Liver (tissue), 9 donors: ENCODE data around the gene KRT83. TPM values are rescaled to one million over a fixed set of nuclear protein-coding genes. Genes with fewer than 3 reads are reported as not detected.

Source experiments
- DNase-seq: peaks from one replicate; pipeline ENCODE4 v3.0.0-alpha.2; 2017; ENCODE audit warnings: low spot score
- H3K27ac ChIP-seq, 2 donors: one replicate each; pipeline ENCODE4 v1.7.0; 2013; ENCODE audit warnings: inconsistent platforms in 2 of 2, low read length in 2 of 2, control low read depth in 1 of 2, low read depth in 1 of 2, mild to moderate bottlenecking in 1 of 2
- H3K27me3 ChIP-seq, 4 donors: one replicate each; pipeline versions ENCODE4 v1.6.1 to v1.7.0; 2013; ENCODE audit warnings: low read length in 3 of 4, inconsistent platforms in 1 of 4, mild to moderate bottlenecking in 1 of 4, moderate library complexity in 1 of 4; ENCODE audit not compliant: control insufficient read depth in 4 of 4, insufficient read depth in 4 of 4
- H3K36me3 ChIP-seq, 4 donors: one replicate each; pipeline versions ENCODE4 v1.6.1 to v1.7.0; 2013; ENCODE audit warnings: low read length in 3 of 4, mild to moderate bottlenecking in 3 of 4, low read depth in 1 of 4, moderate library complexity in 1 of 4; ENCODE audit not compliant: control insufficient read depth in 4 of 4, insufficient read depth in 3 of 4
- H3K4me1 ChIP-seq, 4 donors: one replicate each; pipeline versions ENCODE4 v1.6.1 to v1.7.0; 2013; ENCODE audit warnings: low read length in 3 of 4, mild to moderate bottlenecking in 3 of 4, moderate library complexity in 1 of 4; ENCODE audit not compliant: control insufficient read depth in 4 of 4, insufficient read depth in 4 of 4
- H3K4me3 ChIP-seq, 3 donors: one replicate each; pipeline versions ENCODE4 v1.6.1 to v1.7.0; 2013; ENCODE audit warnings: low read length in 3 of 3, control low read depth in 1 of 3, low read depth in 1 of 3, mild to moderate bottlenecking in 1 of 3
- H3K9ac ChIP-seq, 2 donors: one replicate each; pipeline ENCODE4 v1.7.0; 2013; ENCODE audit warnings: low read length in 2 of 2, mild to moderate bottlenecking in 2 of 2, moderate library complexity in 2 of 2, control low read depth in 1 of 2, low read depth in 1 of 2
- H3K9me3 ChIP-seq, 4 donors: one replicate each; pipeline versions ENCODE4 v1.6.1 to v1.7.0; 2013; ENCODE audit warnings: low read length in 3 of 4; ENCODE audit not compliant: control insufficient read depth in 4 of 4
- EGR1 ChIP-seq, 2 donors: IDR thresholded peaks; 2 replicates each; pipeline ENCODE4 v1.6.1; 2016 to 2018; ENCODE audit warnings: antibody characterized with exemption in 2 of 2, low read depth in 2 of 2
- FOXA1 ChIP-seq: IDR thresholded peaks from 2 replicates; pipeline ENCODE4 v1.6.1; 2016; ENCODE audit warnings: antibody characterized with exemption
- FOXA2 ChIP-seq: IDR thresholded peaks from 2 replicates; pipeline ENCODE4 v1.6.1; 2016; ENCODE audit warnings: antibody characterized with exemption
- GABPA ChIP-seq, 2 donors: IDR thresholded peaks in 1 of 2; conservative IDR thresholded peaks in 1 of 2; 2 replicates each; pipeline ENCODE4 v1.6.1; 2016; ENCODE audit warnings: antibody characterized with exemption in 2 of 2, mild to moderate bottlenecking in 1 of 2, moderate library complexity in 1 of 2
- HNF4A ChIP-seq, 2 donors: conservative IDR thresholded peaks; 2 replicates each; pipeline ENCODE4 v1.6.1; 2016; ENCODE audit warnings: antibody characterized with exemption in 2 of 2, mild to moderate bottlenecking in 2 of 2
- HNF4G ChIP-seq: IDR thresholded peaks from 2 replicates; pipeline ENCODE4 v1.6.1; 2016; ENCODE audit warnings: antibody characterized with exemption
- JUND ChIP-seq, 2 donors: IDR thresholded peaks; 2 replicates each; pipeline ENCODE4 v1.6.1; 2016; ENCODE audit warnings: antibody characterized with exemption in 2 of 2
- MAX ChIP-seq: IDR thresholded peaks from 2 replicates; pipeline ENCODE4 v1.6.1; 2016; ENCODE audit warnings: antibody characterized with exemption
- NR2F2 ChIP-seq: IDR thresholded peaks from 2 replicates; pipeline ENCODE4 v1.6.1; 2016; ENCODE audit warnings: antibody characterized with exemption
- RAD21 ChIP-seq, 2 donors: IDR thresholded peaks; 2 replicates each; pipeline ENCODE4 v1.6.1; 2016; ENCODE audit warnings: antibody characterized with exemption in 2 of 2, mild to moderate bottlenecking in 2 of 2
- RXRA ChIP-seq, 2 donors: IDR thresholded peaks; 2 replicates each; pipeline ENCODE4 v1.6.1; 2017 to 2018; ENCODE audit warnings: antibody characterized with exemption in 2 of 2, mild to moderate bottlenecking in 1 of 2
- SP1 ChIP-seq: IDR thresholded peaks from 2 replicates; pipeline ENCODE4 v1.6.1; 2018; ENCODE audit warnings: antibody characterized with exemption, mild to moderate bottlenecking
- TAF1 ChIP-seq: conservative IDR thresholded peaks from 2 replicates; pipeline ENCODE4 v1.6.1; 2016; ENCODE audit warnings: antibody characterized with exemption, mild to moderate bottlenecking
- YY1 ChIP-seq: IDR thresholded peaks from 2 replicates; pipeline ENCODE4 v1.6.1; 2016; ENCODE audit warnings: antibody characterized with exemption, mild to moderate bottlenecking
- WGBS: extraction: QIAGEN DNeasy Blood & Tissue Kit; methylation state at CpG from one replicate; pipeline ENCODE4 v1.1.7; 2013; 5-methylcytosine and 5-hydroxymethylcytosine counted together
- polyA plus RNA-seq, 2 donors: library from polyadenylated mRNA; stranded (reverse) in 1 of 2; unstranded in 1 of 2; fragments of 200-250 nt in 1 of 2; fragments of >200 nt in 1 of 2; fragmentation: Nextera tagmentation in 1 of 2; extraction: Ambion mirVana in 1 of 2; gene quantifications; one replicate each; pipeline versions ENCODE4 v1.2.1 to v1.2.3, GENCODE V29; 2013 to 2015
- total RNA-seq, 2 donors: library from RNA; depleted of rRNA; stranded (reverse); fragments of >200 nt; gene quantifications; one replicate each; pipeline ENCODE4 v1.2.3, GENCODE V29; 2014
- TF ChIP-seq, protein P1 (sequence below): IDR thresholded peaks from 2 replicates; pipeline ENCODE4 v1.6.1; 2016; ENCODE audit warnings: antibody characterized with exemption
- TF ChIP-seq, protein P2 (sequence below): IDR thresholded peaks from 2 replicates; pipeline ENCODE4 v1.6.1; 2016; ENCODE audit warnings: antibody characterized with exemption
- TF ChIP-seq, protein P3 (sequence below): fragments of 150-350 bp; IDR thresholded peaks from 2 replicates; pipeline ENCODE4 v1.5.1; 2017; ENCODE audit warnings: improper control_type of control experiment, low read depth, low read length; ENCODE audit not compliant: missing input control
- donor health status: healthy.
- donor health status: healthy.
- donor health status: healthy.
- donor health status: healthy.
- donor health status: healthy.

Gene KRT83
- total and polyA plus RNA-seq, 4 donors, result not detected

DNA sequence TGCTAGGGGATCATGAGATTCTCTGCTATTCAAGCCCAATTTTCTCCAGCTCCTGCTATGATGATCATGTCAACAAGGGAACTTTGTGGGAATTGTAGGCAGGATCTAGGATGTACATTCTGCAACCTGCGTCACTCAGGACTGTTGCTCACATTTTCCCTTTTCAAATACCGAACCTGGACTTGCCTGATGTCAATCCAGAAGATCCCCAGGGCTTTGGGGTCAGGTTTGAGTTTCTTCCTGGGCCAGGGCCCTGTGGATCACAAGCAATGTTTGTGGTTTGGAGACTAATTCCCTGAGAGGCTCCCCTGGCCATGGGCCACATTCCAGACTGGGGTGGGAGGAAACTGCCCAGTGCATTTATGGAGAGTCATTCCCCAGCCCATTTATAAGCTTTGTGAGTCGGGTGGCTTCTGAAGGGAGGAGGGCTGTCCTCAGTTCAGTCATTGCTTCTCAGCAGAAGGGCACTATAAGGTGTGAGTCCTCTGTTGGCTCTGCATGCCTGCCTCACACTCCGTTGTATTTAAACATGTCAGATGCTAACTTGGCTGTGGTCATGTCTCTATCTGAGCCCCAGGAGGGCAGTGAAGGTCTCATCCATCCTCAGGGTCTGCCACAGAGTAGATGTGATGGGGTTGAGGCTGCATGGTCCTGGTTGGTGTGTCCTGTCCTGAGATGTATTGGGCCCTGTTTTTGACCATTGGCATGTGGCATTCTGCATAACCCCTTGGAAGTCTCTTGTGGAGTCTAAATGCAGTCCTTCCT lies 40.2 kb downstream of the KRT83 start:
- H3K4me3 ChIP-seq, result no peak overlapping the region
- peak overlapping the region in 1 of 2 donors; percentile 19 for H3K27ac ChIP-seq

DNA sequence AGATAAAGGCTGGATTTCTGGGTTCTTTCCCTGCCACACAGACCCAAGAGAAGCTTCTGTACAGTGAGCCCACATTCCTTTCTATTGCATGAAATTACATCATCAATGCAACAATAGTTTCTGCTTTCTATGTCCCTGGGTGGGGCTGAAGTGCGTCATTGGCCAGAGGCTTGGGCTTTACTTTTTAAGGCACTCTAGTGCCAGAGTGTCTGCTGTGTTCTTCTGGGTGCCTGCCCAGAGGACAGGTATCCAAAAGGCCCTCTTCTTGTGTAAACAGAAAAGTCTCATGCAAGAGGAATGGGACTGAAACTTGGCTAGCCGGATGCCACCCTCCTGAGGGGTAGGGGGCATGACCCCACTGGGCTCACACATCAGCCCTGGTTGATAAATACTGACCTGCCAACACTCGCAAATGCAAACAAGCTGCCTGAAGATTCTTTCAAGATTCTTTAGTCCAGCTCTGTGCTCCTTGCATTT lies 40.8 kb downstream of the KRT83 start:
- TF ChIP-seq, protein P1, sequence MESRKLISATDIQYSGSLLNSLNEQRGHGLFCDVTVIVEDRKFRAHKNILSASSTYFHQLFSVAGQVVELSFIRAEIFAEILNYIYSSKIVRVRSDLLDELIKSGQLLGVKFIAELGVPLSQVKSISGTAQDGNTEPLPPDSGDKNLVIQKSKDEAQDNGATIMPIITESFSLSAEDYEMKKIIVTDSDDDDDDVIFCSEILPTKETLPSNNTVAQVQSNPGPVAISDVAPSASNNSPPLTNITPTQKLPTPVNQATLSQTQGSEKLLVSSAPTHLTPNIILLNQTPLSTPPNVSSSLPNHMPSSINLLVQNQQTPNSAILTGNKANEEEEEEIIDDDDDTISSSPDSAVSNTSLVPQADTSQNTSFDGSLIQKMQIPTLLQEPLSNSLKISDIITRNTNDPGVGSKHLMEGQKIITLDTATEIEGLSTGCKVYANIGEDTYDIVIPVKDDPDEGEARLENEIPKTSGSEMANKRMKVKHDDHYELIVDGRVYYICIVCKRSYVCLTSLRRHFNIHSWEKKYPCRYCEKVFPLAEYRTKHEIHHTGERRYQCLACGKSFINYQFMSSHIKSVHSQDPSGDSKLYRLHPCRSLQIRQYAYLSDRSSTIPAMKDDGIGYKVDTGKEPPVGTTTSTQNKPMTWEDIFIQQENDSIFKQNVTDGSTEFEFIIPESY, result no peak
- TF ChIP-seq NR2F2, result no peak
- TF ChIP-seq SP1, result no peak
- no peak for TF ChIP-seq EGR1 (IDR thresholded peaks at IDR 0.05; ENCODE audit: low read depth in 2 of 2)
- TF ChIP-seq GABPA (IDR thresholded peaks at IDR 0.05 in 1 of 2, conservative IDR thresholded peaks at IDR 0.05 in 1 of 2), result no peak
- no peak for TF ChIP-seq JUND (IDR thresholded peaks at IDR 0.05)
- no peak for TF ChIP-seq HNF4A (conservative IDR thresholded peaks at IDR 0.05)
- no peaks in the 10 kb centered on the region for H3K36me3 ChIP-seq
- peak overlapping the region in 1 of 2 donors; percentile 19 for H3K27ac ChIP-seq
- DNase-seq, result no peak
- H3K9me3 ChIP-seq, result no peaks in the 10 kb centered on the region
- peaks cover 0 to 2% (median 0%) of the 10 kb centered on the region in 4 donors for H3K4me1 ChIP-seq
- no peaks in the 10 kb centered on the region for H3K27me3 ChIP-seq
- no peak overlapping the region for H3K4me3 ChIP-seq
- WGBS, result 43% methylated on average over 3 of the region's 3 CpGs
- no peak overlapping the region for H3K9ac ChIP-seq

More for the DNA sequence above, 40.2 kb downstream of the KRT83 start:
- DNase-seq, result no peak
- TF ChIP-seq TAF1 (no peak), MAX (no peak), RAD21 (IDR thresholded peaks at IDR 0.05) (no peak), NR2F2 (no peak), HNF4G (no peak), RXRA (IDR thresholded peaks at IDR 0.05) (no peak), YY1 (no peak), FOXA1 (no peak), EGR1 (IDR thresholded peaks at IDR 0.05; ENCODE audit: low read depth in 2 of 2) (no peak), FOXA2 (no peak), SP1 (no peak), HNF4A (conservative IDR thresholded peaks at IDR 0.05) (no peak), GABPA (IDR thresholded peaks at IDR 0.05 in 1 of 2, conservative IDR thresholded peaks at IDR 0.05 in 1 of 2) (no peak)
- TF ChIP-seq, protein P2, sequence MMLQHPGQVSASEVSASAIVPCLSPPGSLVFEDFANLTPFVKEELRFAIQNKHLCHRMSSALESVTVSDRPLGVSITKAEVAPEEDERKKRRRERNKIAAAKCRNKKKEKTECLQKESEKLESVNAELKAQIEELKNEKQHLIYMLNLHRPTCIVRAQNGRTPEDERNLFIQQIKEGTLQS, result no peak
- TF ChIP-seq, protein P1, result no peak
- TF ChIP-seq, protein P3, sequence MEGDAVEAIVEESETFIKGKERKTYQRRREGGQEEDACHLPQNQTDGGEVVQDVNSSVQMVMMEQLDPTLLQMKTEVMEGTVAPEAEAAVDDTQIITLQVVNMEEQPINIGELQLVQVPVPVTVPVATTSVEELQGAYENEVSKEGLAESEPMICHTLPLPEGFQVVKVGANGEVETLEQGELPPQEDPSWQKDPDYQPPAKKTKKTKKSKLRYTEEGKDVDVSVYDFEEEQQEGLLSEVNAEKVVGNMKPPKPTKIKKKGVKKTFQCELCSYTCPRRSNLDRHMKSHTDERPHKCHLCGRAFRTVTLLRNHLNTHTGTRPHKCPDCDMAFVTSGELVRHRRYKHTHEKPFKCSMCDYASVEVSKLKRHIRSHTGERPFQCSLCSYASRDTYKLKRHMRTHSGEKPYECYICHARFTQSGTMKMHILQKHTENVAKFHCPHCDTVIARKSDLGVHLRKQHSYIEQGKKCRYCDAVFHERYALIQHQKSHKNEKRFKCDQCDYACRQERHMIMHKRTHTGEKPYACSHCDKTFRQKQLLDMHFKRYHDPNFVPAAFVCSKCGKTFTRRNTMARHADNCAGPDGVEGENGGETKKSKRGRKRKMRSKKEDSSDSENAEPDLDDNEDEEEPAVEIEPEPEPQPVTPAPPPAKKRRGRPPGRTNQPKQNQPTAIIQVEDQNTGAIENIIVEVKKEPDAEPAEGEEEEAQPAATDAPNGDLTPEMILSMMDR, result no peak
- Histone ChIP-seq H3K4me1 (peaks cover 0 to 2% (median 0%) of the 10 kb centered on the region in 4 donors), H3K9ac (no peak overlapping the region), H3K36me3 (no peaks in the 10 kb centered on the region), H3K9me3 (no peaks in the 10 kb centered on the region), H3K27me3 (no peaks in the 10 kb centered on the region)
- 79% methylated on average over 4 of the region's 4 CpGs for WGBS
